Caco-2 (cell line): ENCODE data around the gene AGAP1. TPM values are rescaled to one million over a fixed set of nuclear protein-coding genes. Genes with fewer than 3 reads are reported as not detected.

ENCODE experiments used
- BruUV-seq: library from RNA; stranded (reverse); fragments of 400-500 nt; replicated peaks from 2 replicates; lab custom pipeline; 2021; lab: Mats Ljungman, UMichigan
- CTCF ChIA-PET: fragments of 300-600 bp; sonication (Branson Sonifier 250); formaldehyde crosslinking; loops from one replicate; lab custom pipeline; 2022; ENCODE audit warnings: antibody characterized with exemption; lab: Charles Lee
- POLR2A ChIA-PET: fragments of 300-600 bp; sonication (Branson Sonifier 250); formaldehyde crosslinking; loops from one replicate; lab custom pipeline; 2022; ENCODE audit warnings: antibody characterized with exemption; lab: Charles Lee
- DNase-seq, 2 experiments: peaks; one replicate each; pipeline versions ENCODE4 v3.0.0 to v3.0.0-alpha.2; 2020 to 2022
- H3K27me3 ChIP-seq: replicated peaks from 2 replicates; pipeline ENCODE4 v1.6.0; 2011; ENCODE audit warnings: low read length; ENCODE audit not compliant: control insufficient read depth, insufficient read depth
- H3K36me3 ChIP-seq: 2 replicates; pipeline ENCODE4 v1.5.1; 2011; ENCODE audit warnings: low read length; ENCODE audit not compliant: control insufficient read depth, insufficient read depth
- H3K4me1 ChIP-seq: fragments of 250-450 bp; sonication (Bioruptor Pico); 2 replicates; pipeline ENCODE4 v1.5.1; 2020; ENCODE audit warnings: mild to moderate bottlenecking
- H3K4me3 ChIP-seq: 2 replicates; pipeline ENCODE4 v1.5.1; 2011; ENCODE audit warnings: low read depth, mild to moderate bottlenecking, control low read depth, low read length
- H3K9me3 ChIP-seq: fragments of 250-450 bp; sonication (Bioruptor Pico); 2 replicates; pipeline ENCODE4 v1.5.1; 2020; ENCODE audit warnings: mild to moderate bottlenecking, moderate library complexity
- H3K27ac Mint-ChIP-seq: one replicate; pipeline ENCODE4 v1.8.0; 2022; ENCODE audit warnings: mixed read lengths; ENCODE audit not compliant: unreplicated experiment
- H3K27me3 Mint-ChIP-seq: one replicate; pipeline ENCODE4 v1.8.0; 2022; ENCODE audit warnings: mixed read lengths; ENCODE audit not compliant: insufficient read depth, unreplicated experiment
- H3K36me3 Mint-ChIP-seq: one replicate; pipeline ENCODE4 v1.8.0; 2022; ENCODE audit warnings: mild to moderate bottlenecking, mixed read lengths; ENCODE audit not compliant: insufficient read depth, unreplicated experiment
- H3K4me1 Mint-ChIP-seq: one replicate; pipeline ENCODE4 v1.8.0; 2022; ENCODE audit warnings: low read depth, mixed read lengths; ENCODE audit not compliant: unreplicated experiment
- H3K4me3 Mint-ChIP-seq: one replicate; pipeline ENCODE4 v1.8.0; 2022; ENCODE audit warnings: mild to moderate bottlenecking, moderate library complexity, mixed read lengths; ENCODE audit not compliant: unreplicated experiment
- H3K9me3 Mint-ChIP-seq: one replicate; pipeline ENCODE4 v1.8.0; 2022; ENCODE audit warnings: mixed read lengths; ENCODE audit not compliant: unreplicated experiment
- CTCF ChIP-seq, 2 experiments: fragments of 200-600 bp in 1 of 2; IDR thresholded peaks; 1 replicate in 1 of 2; 2 replicates in 1 of 2; pipeline versions ENCODE4 v1.5.1 to v1.8.0; 2011 to 2022; ENCODE audit warnings: antibody characterized with exemption in 1 of 2, control low read depth in 1 of 2, inconsistent platforms in 1 of 2, low read depth in 1 of 2, low read length in 1 of 2, mild to moderate bottlenecking in 1 of 2, moderate library complexity in 1 of 2; ENCODE audit not compliant: insufficient read depth in 1 of 2, severe bottlenecking in 1 of 2, unreplicated experiment in 1 of 2
- intact Hi-C: fragments of 100-400 bp; cut with micrococcal nuclease; formaldehyde crosslinking; loops from one replicate; pipeline ENCODE4 v1.10.0; 2022; ENCODE audit not compliant: unreplicated experiment
- total RNA-seq: library from RNA; stranded (reverse); gene quantifications from 2 replicates; pipeline ENCODE4 v1.2.3, GENCODE V29; 2022

The AGAP1 gene
- total RNA-seq, 1 experiment from 2014 or later: 41.7 TPM

DNA sequence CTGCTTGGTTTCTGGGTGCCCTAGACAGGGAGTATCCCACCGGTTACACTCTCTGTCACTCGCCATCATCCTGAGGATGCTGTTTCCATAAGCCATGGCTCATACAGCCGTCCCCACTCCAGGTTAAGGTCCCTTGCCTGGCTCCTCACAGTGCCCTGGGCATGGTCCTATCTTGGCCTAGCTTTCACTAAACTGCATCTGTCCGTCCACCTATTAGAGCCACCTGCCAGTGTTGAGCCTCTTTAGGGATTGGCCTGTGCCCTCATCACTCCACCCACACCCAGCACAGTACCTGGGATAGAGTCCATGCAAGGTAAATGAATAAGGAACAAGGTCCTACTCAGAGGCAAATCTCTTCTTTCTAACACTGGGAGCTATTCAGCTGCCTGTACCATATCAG, 354.2 kb downstream of the AGAP1 start:
- TF ChIP-seq CTCF (IDR thresholded peaks at IDR 0.05; ENCODE audit: insufficient read depth in 1 of 2, low read depth in 1 of 2, low read length in 1 of 2, severe bottlenecking in 1 of 2, unreplicated experiment in 1 of 2): no peak
- intact Hi-C loops: no loop called here
- H3K4me3 Mint-ChIP-seq: no peak overlapping the region
- no TSS peak for BruUV-seq
- Histone ChIP-seq H3K36me3 (no peaks in the 10 kb centered on the region), H3K9me3 (no peaks in the 10 kb centered on the region), H3K4me3 (no peak overlapping the region), H3K27me3 (no peaks in the 10 kb centered on the region), H3K4me1 (no peaks in the 10 kb centered on the region)
- H3K9me3 Mint-ChIP-seq: no peaks in the 10 kb centered on the region
- CTCF ChIA-PET: no interaction called here
- H3K27ac Mint-ChIP-seq: no peak overlapping the region
- H3K36me3 Mint-ChIP-seq: peaks cover 25% of the 10 kb centered on the region
- no peak for DNase-seq
- no peaks in the 10 kb centered on the region for H3K27me3 Mint-ChIP-seq
- H3K4me1 Mint-ChIP-seq: no peaks in the 10 kb centered on the region
- POLR2A ChIA-PET: no interaction called here

GRCh38 chr2:235848946-235849345, 355.1 kb downstream of the AGAP1 start:
- H3K4me1 ChIP-seq: no peaks in the 10 kb centered on the region
- H3K4me3 ChIP-seq: no peak overlapping the region
- ChIA-PET CTCF (no interaction called here), POLR2A (no interaction called here)
- TF ChIP-seq CTCF (IDR thresholded peaks at IDR 0.05; ENCODE audit: insufficient read depth in 1 of 2, low read depth in 1 of 2, low read length in 1 of 2, severe bottlenecking in 1 of 2, unreplicated experiment in 1 of 2): no peak
- Mint-ChIP-seq H3K27me3 (no peaks in the 10 kb centered on the region), H3K27ac (no peak overlapping the region), H3K4me1 (no peaks in the 10 kb centered on the region), H3K36me3 (peaks cover 16% of the 10 kb centered on the region), H3K9me3 (no peaks in the 10 kb centered on the region), H3K4me3 (no peak overlapping the region)
- BruUV-seq: no TSS peak
- DNase-seq: no peak
- intact Hi-C loops: no loop called here
- H3K27me3 ChIP-seq: no peaks in the 10 kb centered on the region
- H3K36me3 ChIP-seq: no peaks in the 10 kb centered on the region
- no peaks in the 10 kb centered on the region for H3K9me3 ChIP-seq

DNA sequence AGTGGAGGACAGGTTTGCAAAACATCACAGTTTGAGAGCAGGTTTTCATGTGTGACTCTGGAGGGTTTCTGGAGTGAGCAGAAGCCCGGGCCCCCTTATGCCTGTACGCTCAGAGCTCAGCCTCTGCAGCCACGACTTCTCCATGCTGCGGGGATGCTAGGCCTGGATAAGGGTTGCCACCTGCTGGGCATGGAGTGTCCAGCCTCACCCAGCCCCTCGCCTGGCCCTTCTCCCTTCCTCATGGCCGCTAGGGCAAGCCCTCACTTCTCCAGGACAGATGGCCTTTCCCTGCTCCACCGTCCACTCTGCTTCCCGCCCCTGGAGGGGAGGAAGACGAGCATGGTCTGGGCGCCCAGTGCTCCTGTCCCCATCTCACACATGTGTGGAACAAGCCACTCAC, 355.6 kb downstream of the AGAP1 start:
- H3K4me1 ChIP-seq: no peaks in the 10 kb centered on the region
- no peaks in the 10 kb centered on the region for H3K36me3 ChIP-seq
- intact Hi-C loops: no loop called here
- no peak overlapping the region for H3K4me3 Mint-ChIP-seq
- H3K4me3 ChIP-seq: no peak overlapping the region
- H3K4me1 Mint-ChIP-seq: no peaks in the 10 kb centered on the region
- no peaks in the 10 kb centered on the region for H3K9me3 ChIP-seq
- ChIA-PET CTCF (no interaction called here), POLR2A (no interaction called here)
- H3K27me3 ChIP-seq: no peaks in the 10 kb centered on the region
- no peaks in the 10 kb centered on the region for H3K27me3 Mint-ChIP-seq
- DNase-seq: no peak
- no peak for TF ChIP-seq CTCF (IDR thresholded peaks at IDR 0.05; ENCODE audit: insufficient read depth in 1 of 2, low read depth in 1 of 2, low read length in 1 of 2, severe bottlenecking in 1 of 2, unreplicated experiment in 1 of 2)
- H3K36me3 Mint-ChIP-seq: peaks cover 12% of the 10 kb centered on the region
- BruUV-seq: no TSS peak
- H3K9me3 Mint-ChIP-seq: no peaks in the 10 kb centered on the region
- H3K27ac Mint-ChIP-seq: no peak overlapping the region
